ENCODE results near the gene SETD4. TPM values are rescaled to one million over a fixed set of nuclear protein-coding genes. Genes with fewer than 3 reads are reported as not detected.

SETD4 gene
- total and polyA plus RNA-seq, 2 of the 8 experiments (the other 6 are each of a cell fraction or from before 2014, with no cell fraction given): 20.1 to 46.6 TPM

DNA sequence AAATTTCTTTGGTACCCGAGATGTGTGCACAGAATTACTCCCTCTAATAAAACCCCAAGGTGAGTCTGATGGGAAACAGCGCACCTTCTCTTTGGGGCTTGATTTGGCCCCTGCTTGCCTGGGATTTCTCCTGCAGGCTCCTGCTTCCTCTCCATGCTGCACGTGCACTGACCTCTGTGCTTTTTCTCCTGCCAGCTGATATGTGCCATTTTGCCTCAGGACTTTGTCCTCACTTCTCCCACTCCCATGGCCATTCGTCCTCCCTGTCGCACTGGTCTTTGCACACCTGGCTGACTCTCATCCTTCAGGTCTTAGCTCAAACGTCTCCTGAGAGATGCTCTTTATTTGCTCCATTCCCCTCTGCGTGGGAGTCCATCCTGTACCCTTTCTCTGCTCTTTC, 10.7 kb upstream of the SETD4 start:
- Histone ChIP-seq H3K18ac (ENCODE audit: extremely low read depth, low read length) (no peak overlapping the region), H2BK20ac (ENCODE audit: low read length) (no peak overlapping the region), H4K20me1 (replicated peaks in 1 of 2; ENCODE audit: control insufficient read depth in 1 of 2, insufficient read depth in 2 of 2, low read length in 2 of 2) (no peaks in the 10 kb centered on the region), H2BK12ac (ENCODE audit: low read depth, low read length) (no peak overlapping the region), H3K23ac (ENCODE audit: insufficient read length) (no peak overlapping the region), H2BK120ac (replicated peaks; ENCODE audit: low read depth, low read length) (no peak overlapping the region), H4K5ac (ENCODE audit: insufficient read length, low read depth, low read length) (no peak overlapping the region), H3K4me2 (ENCODE audit: insufficient read depth in 1 of 2, low read depth in 2 of 2, low read length in 2 of 2) (peak overlapping the region; percentile 61 to 86), H4K91ac (replicated peaks; ENCODE audit: insufficient read length, low read length) (no peak overlapping the region), H2BK5ac (ENCODE audit: low read depth, low read length) (no peak overlapping the region), H3K4me3 (ENCODE audit: extremely low read depth in 1 of 4, insufficient read depth in 2 of 4, low read depth in 3 of 4, low read length in 4 of 4) (peak overlapping the region in 1 of 4 experiments; percentile 63; a peak in 2 of 8 replicates), H3K9me3 (ENCODE audit: insufficient read depth in 2 of 2, low read depth in 1 of 2, low read length in 1 of 2) (peaks cover 12 to 14% of the 10 kb centered on the region in 2 experiments), H2AFZ (ENCODE audit: low read length) (no peak overlapping the region), H3K14ac (ENCODE audit: insufficient read length) (no peak overlapping the region), H2AK5ac (ENCODE audit: low read depth, low read length) (no peak overlapping the region), H3K79me2 (ENCODE audit: control insufficient read depth in 1 of 2, insufficient read depth in 2 of 2, low read length in 2 of 2) (peaks cover 0 to 8% of the 10 kb centered on the region in 2 experiments; a peak in 1 of 4 replicates), H3K9ac (replicated peaks in 1 of 4; ENCODE audit: extremely low read depth in 1 of 4, low read depth in 3 of 4, low read length in 3 of 4) (no peak overlapping the region; a peak in 1 of 7 replicates), H3K4ac (replicated peaks; ENCODE audit: insufficient read length, low read depth, low read length) (no peak overlapping the region), H3K27ac (ENCODE audit: low read depth, low read length) (no peak overlapping the region), H3K4me1 (replicated peaks in 1 of 4; ENCODE audit: control insufficient read depth in 3 of 4, insufficient read depth in 4 of 4, low read length in 3 of 4) (peaks cover 0 to 9% (median 4%) of the 10 kb centered on the region in 4 experiments; a peak in 6 of 7 replicates), H3K79me1 (ENCODE audit: low read depth, low read length) (no peaks in the 10 kb centered on the region), H3K27me3 (replicated peaks in 1 of 4; ENCODE audit: control insufficient read depth in 3 of 4, extremely low read depth in 1 of 4, insufficient read depth in 3 of 4, low read length in 3 of 4) (peaks cover 0 to 1% (median 0%) of the 10 kb centered on the region in 4 experiments; a peak in 1 of 7 replicates), H2BK15ac (ENCODE audit: low read length) (no peak overlapping the region; the same call in 1 of the 2 replicates), H4K8ac (ENCODE audit: extremely low read depth, insufficient read depth, low read length) (no peak overlapping the region), H3K56ac (replicated peaks; ENCODE audit: insufficient read length, low read depth, low read length) (no peak overlapping the region), H3K23me2 (ENCODE audit: low read depth, low read length) (no peaks in the 10 kb centered on the region; the same call in 1 of the 2 replicates), H3K36me3 (ENCODE audit: control insufficient read depth in 2 of 4, insufficient read depth in 4 of 4, low read length in 3 of 4) (peaks cover 0 to 17% (median 7%) of the 10 kb centered on the region in 4 experiments; a peak in 4 of 8 replicates)
- no peak for DNase-seq (ENCODE audit: low read depth in 1 of 2, low spot score in 2 of 2)
- CTCF ChIA-PET (ENCODE audit: partially characterized antibody): interaction anchor here (1.2 to 5.1 kb wide), 5 partner anchors 10 to 36 kb away, joined by 3 to 48 read pairs (median 6); partner anchors contain the start of gene SETD4
- POLR2A ChIA-PET (ENCODE audit: partially characterized antibody): interaction anchor here (1.0 to 2.4 kb wide), 5 partner anchors 10 to 30 kb away, joined by 3 to 20 read pairs (median 5); partner anchors contain the start of gene SETD4
- WGBS, 2 experiments (ENCODE audit: extremely low coverage in 1 of 2, insufficient coverage in 1 of 2, insufficient read length in 1 of 2, insufficient replicate concordance in 2 of 2, low coverage in 1 of 2, low lambda C conversion rate in 2 of 2, missing lambda C conversion rate in 1 of 2): 87% methylated on average over 7 of the region's 7 CpGs; no CpG with 5 or more reads in 1 of the 2 experiments
- no peak for FAIRE-seq
- TF ChIP-seq SRF (IDR thresholded peaks at IDR 0.05; ENCODE audit: low read depth, low read length): no peak
- TF ChIP-seq HDAC6 (IDR thresholded peaks at IDR 0.05; ENCODE audit: low read depth, low read length): no peak
- TF ChIP-seq NRF1 (IDR thresholded peaks at IDR 0.05; ENCODE audit: low read depth, low read length): no peak
- no peak for TF ChIP-seq SUZ12 (IDR thresholded peaks at IDR 0.05; ENCODE audit: low read length)
- no peak for TF ChIP-seq CHD1 (IDR thresholded peaks at IDR 0.05; ENCODE audit: low read depth, low read length)
- TF ChIP-seq SP4 (IDR thresholded peaks at IDR 0.05; ENCODE audit: low read length): no peak
- no peak for TF ChIP-seq SP2 (IDR thresholded peaks at IDR 0.05; ENCODE audit: low read length)
- TF ChIP-seq USF2 (IDR thresholded peaks at IDR 0.05; ENCODE audit: low read length): no peak
- no peak for TF ChIP-seq NANOG (IDR thresholded peaks at IDR 0.05; ENCODE audit: insufficient read depth, low read depth, low read length, poor library complexity, severe bottlenecking)
- no peak for TF ChIP-seq GTF2F1 (IDR thresholded peaks at IDR 0.05; ENCODE audit: borderline replicate concordance, low read depth, low read length)
- no peak for TF ChIP-seq SIX5 (IDR thresholded peaks at IDR 0.05; ENCODE audit: low read depth, low read length)
- TF ChIP-seq MAFK (IDR thresholded peaks at IDR 0.05; ENCODE audit: low read depth, low read length): no peak
- TF ChIP-seq JUND (IDR thresholded peaks at IDR 0.05; ENCODE audit: low read length): no peak
